ENCODE data around the gene RMP24.
"Not testable (repeated sequence)": the region's sequence is repeated elsewhere in the genome, so short reads cannot be mapped to it uniquely, and the experiment has no call there.

RMP24 gene

GRCh38 chr18:35964319-35964718 lies 8.2 kb upstream of the RMP24 start:
- H3K4me1 ChIP-seq = no peaks in the 10 kb centered on the region
- H3K9me3 ChIP-seq = peaks cover 0 to 4% of the 10 kb centered on the region in 2 donors
- TF ChIP-seq POLR2AphosphoS5 (IDR thresholded peaks at IDR 0.05) (no peak), POLR2A (IDR thresholded peaks at IDR 0.05) (no peak), EP300 (IDR thresholded peaks at IDR 0.05; ENCODE audit: low read depth) (no peak), CTCF (IDR thresholded peaks at IDR 0.05) (no peak)
- H3K27ac ChIP-seq = no peak overlapping the region
- DNase-seq = no peak
- intact Hi-C loops (cut with DNase I; ENCODE audit: low total_unique reads) (no loop called here), in situ Hi-C loops (cut with MboI; ENCODE audit: low pct_ligation_motif_present in 1 of 4, low pct_unique_long_range_greater_than_20kb in 1 of 4, low sequenced_read_pairs in 3 of 4) (loop anchor here in 3 of 4 donors (25.0 kb wide), 1 partner anchor 577 kb away; the partner anchor contains the start of gene ZNF396 (in 3 of the 3))
- H3K36me3 ChIP-seq = no peaks in the 10 kb centered on the region
- no peaks in the 10 kb centered on the region for H3K27me3 ChIP-seq
- no peak overlapping the region for H3K4me3 ChIP-seq

- intact Hi-C loops (cut with DNase I; ENCODE audit: low total_unique reads); H3K36me3 ChIP-seq; H3K4me1 ChIP-seq; H3K27me3 ChIP-seq; H3K27ac ChIP-seq; DNase-seq; H3K9me3 ChIP-seq; H3K4me3 ChIP-seq: not testable (repeated sequence)
- in situ Hi-C loops (cut with MboI; ENCODE audit: low pct_ligation_motif_present in 1 of 4, low pct_unique_long_range_greater_than_20kb in 1 of 4, low sequenced_read_pairs in 3 of 4) = loop anchor here in 3 of 4 donors (25.0 kb wide), 1 partner anchor 581 kb away; the partner anchor contains the start of gene ZNF396 (in 3 of the 3)
- WGBS, 2 donors (ENCODE audit: low coverage in 1 of 2) = 60 to 93% methylated on average over 3 to 4 of the region's 4 CpGs
Observed at GRCh38 chr18:35967866-35968265, 4.6 kb upstream of the RMP24 start.

DNA sequence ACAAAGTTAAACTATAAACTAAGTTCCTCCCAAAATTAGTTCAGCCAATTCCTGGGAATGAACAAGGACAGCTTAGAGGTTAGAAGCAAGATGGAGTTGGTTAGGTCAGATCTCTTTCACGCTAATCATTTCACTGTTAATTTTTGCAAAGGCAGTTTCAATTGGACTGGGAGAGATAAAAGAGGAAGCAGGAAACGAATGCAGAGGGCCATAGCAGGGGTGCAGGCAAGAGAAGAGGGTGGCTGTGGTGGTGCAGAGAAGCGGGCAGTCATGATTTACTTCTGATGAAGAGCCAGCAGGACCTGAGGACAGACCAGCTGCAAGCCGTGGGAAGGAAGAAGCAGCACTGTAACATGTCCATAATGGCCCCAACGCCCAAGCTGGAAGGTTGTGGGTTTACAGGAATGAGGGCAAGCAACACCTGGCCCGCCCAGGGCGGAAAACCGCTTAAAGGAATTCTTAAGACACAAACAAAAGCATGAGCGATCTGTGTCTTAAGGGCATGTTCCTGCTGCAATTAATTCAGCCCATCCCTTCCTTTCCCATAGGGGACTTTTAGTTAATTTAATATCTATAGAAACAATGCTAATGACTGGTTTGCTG lies 4.1 kb upstream of the RMP24 start:
- intact Hi-C loops (cut with DNase I; ENCODE audit: low total_unique reads) = no loop called here
- Histone ChIP-seq H3K27me3 (no peaks in the 10 kb centered on the region), H3K4me1 (peaks cover 3 to 14% (median 10%) of the 10 kb centered on the region in 4 donors), H3K4me3 (no peak overlapping the region), H3K9me3 (no peaks in the 10 kb centered on the region), H3K36me3 (no peaks in the 10 kb centered on the region), H3K27ac (no peak overlapping the region)
- 71 to 74% methylated on average over 4 to 9 of the region's 9 CpGs for WGBS, 2 donors (ENCODE audit: low coverage in 1 of 2)
- no peak for DNase-seq
- in situ Hi-C loops (cut with MboI; ENCODE audit: low pct_ligation_motif_present in 1 of 4, low pct_unique_long_range_greater_than_20kb in 1 of 4, low sequenced_read_pairs in 3 of 4) = loop anchor here in 3 of 4 donors (25.0 kb wide), 1 partner anchor 581 kb away; the partner anchor contains the start of gene ZNF396 (in 3 of the 3)
- TF ChIP-seq EP300 (IDR thresholded peaks at IDR 0.05; ENCODE audit: low read depth) = no peak
- TF ChIP-seq POLR2AphosphoS5 (IDR thresholded peaks at IDR 0.05) = no peak
- TF ChIP-seq CTCF (IDR thresholded peaks at IDR 0.05) = no peak
- TF ChIP-seq POLR2A (IDR thresholded peaks at IDR 0.05) = no peak

DNA sequence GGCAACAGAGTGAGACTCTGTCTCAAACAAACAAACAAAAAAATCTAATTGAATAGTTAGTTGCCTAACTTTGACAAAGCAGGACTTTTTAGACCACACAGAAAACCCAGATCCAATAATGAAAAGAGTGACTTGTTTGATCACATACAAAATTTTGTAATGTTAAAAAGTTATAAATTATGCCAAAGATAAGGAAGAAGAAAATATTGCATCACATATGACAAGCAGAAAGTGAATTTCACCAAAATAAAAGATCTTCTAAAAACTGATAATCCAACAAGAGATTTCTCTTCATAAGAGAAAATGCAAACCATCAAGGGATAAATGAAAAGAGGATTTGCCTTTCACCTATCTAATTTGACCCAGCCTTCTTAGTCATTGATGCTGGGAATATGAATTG lies 2.8 kb upstream of the RMP24 start:
- TF ChIP-seq POLR2AphosphoS5 (IDR thresholded peaks at IDR 0.05) = no peak
- TF ChIP-seq POLR2A (IDR thresholded peaks at IDR 0.05) = no peak
- TF ChIP-seq CTCF (IDR thresholded peaks at IDR 0.05) = no peak
- no peak for TF ChIP-seq EP300 (IDR thresholded peaks at IDR 0.05; ENCODE audit: low read depth)
- Histone ChIP-seq H3K27ac (no peak overlapping the region), H3K4me3 (no peak overlapping the region), H3K4me1 (peaks cover 12 to 25% (median 19%) of the 10 kb centered on the region in 4 donors), H3K9me3 (no peaks in the 10 kb centered on the region), H3K36me3 (no peaks in the 10 kb centered on the region), H3K27me3 (no peaks in the 10 kb centered on the region)
- in situ Hi-C loops (cut with MboI; ENCODE audit: low pct_ligation_motif_present in 1 of 4, low pct_unique_long_range_greater_than_20kb in 1 of 4, low sequenced_read_pairs in 3 of 4) (loop anchor here in 3 of 4 donors (25.0 kb wide), 1 partner anchor 582 kb away; the partner anchor contains the start of gene ZNF396 (in 3 of the 3)), intact Hi-C loops (cut with DNase I; ENCODE audit: low total_unique reads) (no loop called here)
- no peak for DNase-seq
